Ovary (tissue), 3 donors: Measurements from ENCODE around the gene PLEKHA3.
A peak's percentile ranks its signal among the peaks of the same experiment; 100 is the strongest.

Experiments used
- EP300 ChIP-seq: sonication (generic); formaldehyde crosslinking; IDR thresholded peaks from one replicate; pipeline ENCODE4 v1.6.1; 2017; ENCODE audit warnings: antibody characterized with exemption
- POLR2A ChIP-seq: fragments of 450-650 bp; IDR thresholded peaks from one replicate; pipeline ENCODE4 v1.6.1; 2017; ENCODE audit warnings: antibody characterized with exemption, mild to moderate bottlenecking, moderate library complexity
- TF ChIP-seq, protein P1 (sequence below), 3 donors: fragments of 450-650 bp in 2 of 3; fragments of 200-600 bp in 1 of 3; IDR thresholded peaks; one replicate each; pipeline versions ENCODE4 v1.5.1 to v1.8.0; 2016 to 2022; ENCODE audit warnings: antibody characterized with exemption in 3 of 3, mild to moderate bottlenecking in 1 of 3
- donor health status: DM: no; HTN: no; CAD: no.

DNA sequence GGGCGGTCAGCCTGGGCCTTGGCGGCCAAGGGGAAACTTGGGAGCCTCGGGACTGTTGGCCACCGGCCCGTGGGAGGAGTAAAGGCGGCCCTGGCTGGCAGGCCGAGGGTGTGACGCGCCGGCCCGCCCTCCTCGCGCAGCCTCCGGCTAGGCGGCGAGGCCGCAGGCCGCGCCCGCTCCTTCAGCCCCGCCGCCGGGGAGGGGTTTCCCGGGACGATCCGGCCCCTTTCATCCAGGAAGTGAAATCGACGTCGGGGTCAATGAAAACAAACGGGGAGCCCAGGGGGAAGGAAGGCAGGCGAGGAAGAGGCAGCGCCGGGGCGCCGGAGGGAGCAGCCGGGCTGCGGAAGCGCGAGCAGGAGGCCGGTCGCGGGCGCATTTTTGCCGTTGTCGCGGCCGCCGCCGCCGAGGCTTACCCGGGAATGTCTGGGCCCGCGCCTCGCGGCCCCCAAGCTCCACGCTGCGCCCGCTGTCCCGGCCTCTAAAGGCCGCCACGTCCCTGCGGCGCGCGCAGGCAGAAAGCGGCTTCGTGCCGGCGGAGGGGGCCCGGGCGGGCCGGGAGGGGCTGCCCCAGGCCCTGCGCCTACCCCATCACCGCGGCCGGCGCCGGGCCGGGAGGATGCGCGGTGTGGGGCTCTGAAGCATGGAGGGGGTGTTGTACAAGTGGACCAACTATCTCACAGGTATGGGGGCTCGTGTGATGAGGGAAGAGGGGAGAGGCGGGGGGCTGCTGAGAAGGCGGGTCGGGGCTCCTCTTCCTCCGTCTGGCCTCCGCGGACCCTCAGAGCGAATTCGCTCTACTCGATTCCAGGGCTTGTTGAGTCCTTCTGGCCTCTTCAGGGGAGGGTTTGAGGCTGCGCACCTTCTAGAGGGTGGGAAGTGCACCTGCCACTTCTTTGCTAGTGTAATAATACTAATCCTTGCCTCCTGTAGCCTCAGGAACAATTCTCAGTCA is at the start of gene PLEKHA3:
- TF ChIP-seq, protein P1, sequence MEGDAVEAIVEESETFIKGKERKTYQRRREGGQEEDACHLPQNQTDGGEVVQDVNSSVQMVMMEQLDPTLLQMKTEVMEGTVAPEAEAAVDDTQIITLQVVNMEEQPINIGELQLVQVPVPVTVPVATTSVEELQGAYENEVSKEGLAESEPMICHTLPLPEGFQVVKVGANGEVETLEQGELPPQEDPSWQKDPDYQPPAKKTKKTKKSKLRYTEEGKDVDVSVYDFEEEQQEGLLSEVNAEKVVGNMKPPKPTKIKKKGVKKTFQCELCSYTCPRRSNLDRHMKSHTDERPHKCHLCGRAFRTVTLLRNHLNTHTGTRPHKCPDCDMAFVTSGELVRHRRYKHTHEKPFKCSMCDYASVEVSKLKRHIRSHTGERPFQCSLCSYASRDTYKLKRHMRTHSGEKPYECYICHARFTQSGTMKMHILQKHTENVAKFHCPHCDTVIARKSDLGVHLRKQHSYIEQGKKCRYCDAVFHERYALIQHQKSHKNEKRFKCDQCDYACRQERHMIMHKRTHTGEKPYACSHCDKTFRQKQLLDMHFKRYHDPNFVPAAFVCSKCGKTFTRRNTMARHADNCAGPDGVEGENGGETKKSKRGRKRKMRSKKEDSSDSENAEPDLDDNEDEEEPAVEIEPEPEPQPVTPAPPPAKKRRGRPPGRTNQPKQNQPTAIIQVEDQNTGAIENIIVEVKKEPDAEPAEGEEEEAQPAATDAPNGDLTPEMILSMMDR (IDR thresholded peaks at IDR 0.05) = no peak
- peak; percentile 62 for TF ChIP-seq POLR2A
- no peak for TF ChIP-seq EP300
